ENCODE data around the gene STAT5A. TPM values are rescaled to one million over a fixed set of nuclear protein-coding genes. Genes with fewer than 3 reads are reported as not detected.

The STAT5A gene
- total and polyA plus RNA-seq, 9 of the 15 experiments (the other 6 are each of a cell fraction or from before 2014, with no cell fraction given), result 79.9 to 415 (median 196) TPM

DNA sequence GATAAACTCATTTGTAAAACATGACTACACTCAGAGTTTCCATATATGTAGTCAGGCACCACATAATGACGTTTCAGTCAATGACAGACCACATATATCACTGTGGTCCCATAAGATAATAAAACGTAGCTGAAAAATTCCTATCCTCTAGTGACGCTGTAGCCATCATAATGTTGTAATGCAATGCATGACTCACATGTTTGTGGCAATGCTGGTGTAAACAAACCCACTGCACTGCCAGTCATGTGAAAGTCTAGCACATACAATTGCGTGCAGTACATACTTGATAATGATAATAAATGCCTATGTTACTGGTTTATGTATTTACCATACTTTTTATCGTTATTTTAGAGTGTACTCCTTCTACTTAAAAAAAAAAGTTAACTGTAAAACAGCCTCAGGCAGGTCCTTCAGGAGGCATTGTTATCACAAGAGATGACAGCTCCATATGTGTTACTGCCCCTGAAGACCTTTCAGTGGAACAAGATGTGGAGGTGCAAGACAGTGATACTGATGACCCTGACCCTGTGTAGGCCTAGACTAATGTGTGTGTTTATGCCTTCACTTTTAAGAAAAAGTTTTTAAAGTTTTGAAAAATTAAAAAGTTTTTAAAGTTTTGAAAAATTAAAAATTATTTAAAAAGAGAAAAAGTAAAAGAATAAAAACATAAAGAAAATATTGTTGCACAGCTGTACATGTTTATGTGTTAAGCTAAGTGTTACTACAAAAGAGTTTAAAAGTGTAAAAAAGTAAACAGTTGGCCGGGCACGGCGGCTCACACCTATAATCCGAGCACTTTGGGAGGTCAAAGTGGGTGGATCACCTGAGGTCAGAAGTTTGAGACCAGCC is 21.2 kb upstream of the STAT5A start (continued):
- TF ChIP-seq, protein P1, sequence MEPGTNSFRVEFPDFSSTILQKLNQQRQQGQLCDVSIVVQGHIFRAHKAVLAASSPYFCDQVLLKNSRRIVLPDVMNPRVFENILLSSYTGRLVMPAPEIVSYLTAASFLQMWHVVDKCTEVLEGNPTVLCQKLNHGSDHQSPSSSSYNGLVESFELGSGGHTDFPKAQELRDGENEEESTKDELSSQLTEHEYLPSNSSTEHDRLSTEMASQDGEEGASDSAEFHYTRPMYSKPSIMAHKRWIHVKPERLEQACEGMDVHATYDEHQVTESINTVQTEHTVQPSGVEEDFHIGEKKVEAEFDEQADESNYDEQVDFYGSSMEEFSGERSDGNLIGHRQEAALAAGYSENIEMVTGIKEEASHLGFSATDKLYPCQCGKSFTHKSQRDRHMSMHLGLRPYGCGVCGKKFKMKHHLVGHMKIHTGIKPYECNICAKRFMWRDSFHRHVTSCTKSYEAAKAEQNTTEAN (CRISPR knock-in tag; IDR thresholded peaks at IDR 0.05), result no peak
- TF ChIP-seq HDAC1 (IDR thresholded peaks at IDR 0.05), result peak in 1 of 2 experiments; percentile 65; a peak in 3 of 4 replicates
- no peak for TF ChIP-seq TBP (optimal IDR thresholded peaks at IDR 0.05; ENCODE audit: low read depth, low read length)
- no peak for TF ChIP-seq MXI1 (IDR thresholded peaks at IDR 0.05; ENCODE audit: low read depth, low read length)
- TF ChIP-seq PTRF (tag; IDR thresholded peaks at IDR 0.05), result no peak
- TF ChIP-seq ZNF551 (CRISPR knock-in tag; IDR thresholded peaks at IDR 0.05), result no peak
- TF ChIP-seq CBFA2T3 (IDR thresholded peaks at IDR 0.05), result peak; percentile 92
- TF ChIP-seq, protein P2, sequence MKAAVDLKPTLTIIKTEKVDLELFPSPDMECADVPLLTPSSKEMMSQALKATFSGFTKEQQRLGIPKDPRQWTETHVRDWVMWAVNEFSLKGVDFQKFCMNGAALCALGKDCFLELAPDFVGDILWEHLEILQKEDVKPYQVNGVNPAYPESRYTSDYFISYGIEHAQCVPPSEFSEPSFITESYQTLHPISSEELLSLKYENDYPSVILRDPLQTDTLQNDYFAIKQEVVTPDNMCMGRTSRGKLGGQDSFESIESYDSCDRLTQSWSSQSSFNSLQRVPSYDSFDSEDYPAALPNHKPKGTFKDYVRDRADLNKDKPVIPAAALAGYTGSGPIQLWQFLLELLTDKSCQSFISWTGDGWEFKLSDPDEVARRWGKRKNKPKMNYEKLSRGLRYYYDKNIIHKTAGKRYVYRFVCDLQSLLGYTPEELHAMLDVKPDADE (conservative IDR thresholded peaks at IDR 0.05; ENCODE audit: control insufficient read depth, low read depth, low read length), result no peak
- TF ChIP-seq ERF (CRISPR knock-in tag; IDR thresholded peaks at IDR 0.05), result no peak
- TF ChIP-seq PYGO2 (tag; IDR thresholded peaks at IDR 0.05), result no peak
- no peak for TF ChIP-seq KDM2B (CRISPR knock-in tag; IDR thresholded peaks at IDR 0.05)
- TF ChIP-seq CREBBP (IDR thresholded peaks at IDR 0.05; ENCODE audit: low read depth, low read length), result no peak
- TF ChIP-seq, protein P3, sequence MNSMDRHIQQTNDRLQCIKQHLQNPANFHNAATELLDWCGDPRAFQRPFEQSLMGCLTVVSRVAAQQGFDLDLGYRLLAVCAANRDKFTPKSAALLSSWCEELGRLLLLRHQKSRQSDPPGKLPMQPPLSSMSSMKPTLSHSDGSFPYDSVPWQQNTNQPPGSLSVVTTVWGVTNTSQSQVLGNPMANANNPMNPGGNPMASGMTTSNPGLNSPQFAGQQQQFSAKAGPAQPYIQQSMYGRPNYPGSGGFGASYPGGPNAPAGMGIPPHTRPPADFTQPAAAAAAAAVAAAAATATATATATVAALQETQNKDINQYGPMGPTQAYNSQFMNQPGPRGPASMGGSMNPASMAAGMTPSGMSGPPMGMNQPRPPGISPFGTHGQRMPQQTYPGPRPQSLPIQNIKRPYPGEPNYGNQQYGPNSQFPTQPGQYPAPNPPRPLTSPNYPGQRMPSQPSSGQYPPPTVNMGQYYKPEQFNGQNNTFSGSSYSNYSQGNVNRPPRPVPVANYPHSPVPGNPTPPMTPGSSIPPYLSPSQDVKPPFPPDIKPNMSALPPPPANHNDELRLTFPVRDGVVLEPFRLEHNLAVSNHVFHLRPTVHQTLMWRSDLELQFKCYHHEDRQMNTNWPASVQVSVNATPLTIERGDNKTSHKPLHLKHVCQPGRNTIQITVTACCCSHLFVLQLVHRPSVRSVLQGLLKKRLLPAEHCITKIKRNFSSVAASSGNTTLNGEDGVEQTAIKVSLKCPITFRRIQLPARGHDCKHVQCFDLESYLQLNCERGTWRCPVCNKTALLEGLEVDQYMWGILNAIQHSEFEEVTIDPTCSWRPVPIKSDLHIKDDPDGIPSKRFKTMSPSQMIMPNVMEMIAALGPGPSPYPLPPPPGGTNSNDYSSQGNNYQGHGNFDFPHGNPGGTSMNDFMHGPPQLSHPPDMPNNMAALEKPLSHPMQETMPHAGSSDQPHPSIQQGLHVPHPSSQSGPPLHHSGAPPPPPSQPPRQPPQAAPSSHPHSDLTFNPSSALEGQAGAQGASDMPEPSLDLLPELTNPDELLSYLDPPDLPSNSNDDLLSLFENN (IDR thresholded peaks at IDR 0.05; ENCODE audit: low read depth in 2 of 2, low read length in 2 of 2), result peak in 1 of 2 experiments; percentile 50; a peak in 1 of 4 replicates
- TF ChIP-seq, protein P4, sequence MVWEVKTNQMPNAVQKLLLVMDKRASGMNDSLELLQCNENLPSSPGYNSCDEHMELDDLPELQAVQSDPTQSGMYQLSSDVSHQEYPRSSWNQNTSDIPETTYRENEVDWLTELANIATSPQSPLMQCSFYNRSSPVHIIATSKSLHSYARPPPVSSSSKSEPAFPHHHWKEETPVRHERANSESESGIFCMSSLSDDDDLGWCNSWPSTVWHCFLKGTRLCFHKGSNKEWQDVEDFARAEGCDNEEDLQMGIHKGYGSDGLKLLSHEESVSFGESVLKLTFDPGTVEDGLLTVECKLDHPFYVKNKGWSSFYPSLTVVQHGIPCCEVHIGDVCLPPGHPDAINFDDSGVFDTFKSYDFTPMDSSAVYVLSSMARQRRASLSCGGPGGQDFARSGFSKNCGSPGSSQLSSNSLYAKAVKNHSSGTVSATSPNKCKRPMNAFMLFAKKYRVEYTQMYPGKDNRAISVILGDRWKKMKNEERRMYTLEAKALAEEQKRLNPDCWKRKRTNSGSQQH (CRISPR knock-in tag; IDR thresholded peaks at IDR 0.05), result 0 out of 2 replicates have a peak, but pooled peaks have one; percentile 24
- peak; percentile 66 for TF ChIP-seq STAT5A (IDR thresholded peaks at IDR 0.05; ENCODE audit: borderline replicate concordance, low read length)
- TF ChIP-seq ZNF79 (CRISPR knock-in tag; IDR thresholded peaks at IDR 0.05; ENCODE audit: low read depth), result no peak
- no peak for TF ChIP-seq TOE1 (IDR thresholded peaks at IDR 0.05; ENCODE audit: borderline replicate concordance)
- TF ChIP-seq TOE1 (CRISPR knock-in tag; IDR thresholded peaks at IDR 0.05; ENCODE audit: borderline replicate concordance, low read depth), result no peak
- peak; percentile 68 to 75; a peak in 3 of 4 replicates for TF ChIP-seq FOXA3 (CRISPR knock-in tag; conservative IDR thresholded peaks at IDR 0.05 in 1 of 2, IDR thresholded peaks at IDR 0.05 in 1 of 2)
- no peak for TF ChIP-seq KAT2B (IDR thresholded peaks at IDR 0.05; ENCODE audit: low read depth, low read length)

Measured in K562 (cell line).